RWPE2 (cell line): Measurements from ENCODE around the gene ALPP.

Experiments used
- ATAC-seq: fragments of 200-7000 bp; cut with Tn5 transposase; 3 replicates; pipeline ENCODE4 v1.9.1; 2021; ENCODE audit warnings: low read depth
- DNase-seq: peaks from one replicate; pipeline ENCODE4 v3.0.0-alpha.2; 2020; ENCODE audit warnings: low spot score
- H3K27ac ChIP-seq: fragments of 450-650 bp; 2 replicates; pipeline ENCODE4 v1.5.1; 2017; ENCODE audit warnings: mild to moderate bottlenecking; ENCODE audit not compliant: poor library complexity, severe bottlenecking
- H3K27me3 ChIP-seq: fragments of 250-450 bp; sonication (Bioruptor Pico); 2 replicates; pipeline ENCODE4 v1.5.1; 2021; ENCODE audit warnings: mild to moderate bottlenecking, moderate library complexity; ENCODE audit not compliant: insufficient read depth, poor library complexity, severe bottlenecking
- H3K36me3 ChIP-seq: fragments of 250-450 bp; sonication (Bioruptor Pico); 2 replicates; pipeline ENCODE4 v1.5.1; 2020; ENCODE audit warnings: low read depth, mild to moderate bottlenecking, moderate library complexity
- H3K4me1 ChIP-seq: fragments of 250-450 bp; sonication (Bioruptor Pico); 2 replicates; pipeline ENCODE4 v1.5.1; 2021; ENCODE audit warnings: mild to moderate bottlenecking, moderate library complexity; ENCODE audit not compliant: insufficient read depth, poor library complexity, severe bottlenecking
- H3K4me3 ChIP-seq: fragments of 250-450 bp; sonication (Bioruptor Pico); 2 replicates; pipeline ENCODE4 v1.5.1; 2021; ENCODE audit warnings: mild to moderate bottlenecking, moderate library complexity; ENCODE audit not compliant: severe bottlenecking
- H3K9me3 ChIP-seq: fragments of 250-450 bp; sonication (Bioruptor Pico); 2 replicates; pipeline ENCODE4 v1.5.1; 2021; ENCODE audit warnings: mild to moderate bottlenecking, moderate library complexity; ENCODE audit not compliant: severe bottlenecking
- TF ChIP-seq, protein P1 (sequence below): fragments of 450-650 bp; IDR thresholded peaks from one replicate; pipeline ENCODE4 v1.5.1; 2017; ENCODE audit warnings: mild to moderate bottlenecking, moderate library complexity; ENCODE audit not compliant: poor library complexity, severe bottlenecking

Gene ALPP

DNA sequence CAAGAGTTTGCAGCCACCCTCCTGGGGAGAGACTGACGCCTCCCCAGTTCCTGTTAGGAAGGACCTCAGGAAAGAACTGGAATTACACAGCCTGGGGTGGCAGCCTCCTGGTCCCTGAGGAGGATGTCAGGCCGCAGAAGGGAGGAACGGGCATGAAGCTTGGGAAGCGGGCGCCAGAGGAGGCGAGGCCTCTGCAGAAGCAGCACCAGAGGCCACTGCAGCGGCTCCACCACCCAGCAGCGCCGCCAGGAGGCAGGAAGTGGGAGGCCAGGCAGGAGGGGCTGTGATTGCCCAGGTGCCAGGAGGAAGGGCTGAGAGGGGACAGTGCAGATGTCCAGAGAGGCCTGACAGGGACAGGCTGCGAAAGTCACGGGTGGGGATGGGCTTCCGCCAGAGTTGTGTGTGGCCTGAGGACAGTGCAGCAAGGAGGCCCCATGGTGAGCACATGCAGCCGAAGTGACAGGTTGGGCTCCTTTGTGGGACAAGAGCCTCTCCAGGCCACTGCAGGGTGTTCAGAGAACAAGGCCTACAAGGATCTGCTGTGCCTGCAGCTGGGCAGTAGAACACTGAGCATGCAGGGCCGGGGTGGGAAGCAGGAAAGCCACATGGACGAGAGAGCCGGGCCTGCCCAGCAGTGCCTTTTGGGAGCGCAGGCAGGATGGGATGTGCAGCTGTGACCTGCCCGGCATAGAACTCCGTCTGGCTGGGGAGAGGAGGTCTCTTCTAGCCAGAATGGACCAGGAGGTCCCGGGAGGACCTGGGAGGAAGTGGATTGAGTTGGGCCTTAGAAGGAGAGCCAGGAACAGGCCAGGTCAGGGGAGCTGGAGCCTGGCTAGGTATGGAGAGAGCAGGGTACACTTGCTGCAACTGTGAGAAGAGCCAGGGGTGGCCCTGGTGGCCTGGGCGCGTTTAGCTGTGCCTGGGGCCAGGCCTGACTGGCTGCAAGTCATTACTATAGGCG is 39.1 kb upstream of the ALPP start:
- no peaks in the 10 kb centered on the region for H3K9me3 ChIP-seq
- H3K27ac ChIP-seq = no peak overlapping the region
- ATAC-seq (no peak), DNase-seq (peak; percentile 42)
- no peaks in the 10 kb centered on the region for H3K36me3 ChIP-seq
- H3K4me1 ChIP-seq = no peaks in the 10 kb centered on the region
- TF ChIP-seq, protein P1, sequence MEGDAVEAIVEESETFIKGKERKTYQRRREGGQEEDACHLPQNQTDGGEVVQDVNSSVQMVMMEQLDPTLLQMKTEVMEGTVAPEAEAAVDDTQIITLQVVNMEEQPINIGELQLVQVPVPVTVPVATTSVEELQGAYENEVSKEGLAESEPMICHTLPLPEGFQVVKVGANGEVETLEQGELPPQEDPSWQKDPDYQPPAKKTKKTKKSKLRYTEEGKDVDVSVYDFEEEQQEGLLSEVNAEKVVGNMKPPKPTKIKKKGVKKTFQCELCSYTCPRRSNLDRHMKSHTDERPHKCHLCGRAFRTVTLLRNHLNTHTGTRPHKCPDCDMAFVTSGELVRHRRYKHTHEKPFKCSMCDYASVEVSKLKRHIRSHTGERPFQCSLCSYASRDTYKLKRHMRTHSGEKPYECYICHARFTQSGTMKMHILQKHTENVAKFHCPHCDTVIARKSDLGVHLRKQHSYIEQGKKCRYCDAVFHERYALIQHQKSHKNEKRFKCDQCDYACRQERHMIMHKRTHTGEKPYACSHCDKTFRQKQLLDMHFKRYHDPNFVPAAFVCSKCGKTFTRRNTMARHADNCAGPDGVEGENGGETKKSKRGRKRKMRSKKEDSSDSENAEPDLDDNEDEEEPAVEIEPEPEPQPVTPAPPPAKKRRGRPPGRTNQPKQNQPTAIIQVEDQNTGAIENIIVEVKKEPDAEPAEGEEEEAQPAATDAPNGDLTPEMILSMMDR = no peak
- H3K4me3 ChIP-seq = no peak overlapping the region
- H3K27me3 ChIP-seq = peaks cover 5% of the 10 kb centered on the region

DNA sequence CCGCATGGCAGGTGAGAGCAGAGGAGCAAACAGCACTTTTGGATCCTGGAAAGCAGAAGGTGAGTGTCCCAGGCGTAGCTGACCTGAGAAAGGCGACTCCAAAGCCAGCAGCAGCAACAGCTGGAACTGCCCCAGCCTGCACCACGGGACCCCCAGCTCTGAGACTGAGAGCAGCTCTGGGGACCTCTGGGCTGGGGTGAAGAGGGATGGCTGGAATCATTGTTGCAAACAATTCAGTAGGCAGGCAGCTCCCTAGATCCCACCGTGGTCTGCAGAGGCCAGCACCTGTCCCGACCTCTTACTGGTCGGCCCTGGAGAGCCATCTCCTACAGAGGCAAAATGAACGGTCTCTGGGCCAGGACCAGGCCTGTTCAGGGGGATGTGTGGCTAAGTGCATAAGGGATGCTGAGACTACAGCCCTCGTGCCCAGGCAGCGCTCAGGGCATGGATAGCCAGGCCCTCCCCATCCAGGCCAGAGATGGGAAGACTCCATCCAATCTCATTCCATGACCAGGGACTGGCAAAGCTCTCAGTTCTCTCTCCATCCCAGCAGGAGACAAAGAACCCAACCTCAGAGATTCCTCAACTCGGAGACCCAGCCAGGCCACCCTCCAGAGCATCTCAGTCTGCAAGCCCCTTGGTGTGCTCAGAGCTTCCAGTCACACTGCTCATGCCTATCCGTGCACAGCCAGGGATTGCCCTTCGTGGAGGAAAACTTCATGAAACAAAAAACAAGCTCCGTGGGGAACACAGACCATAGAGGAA is 38.2 kb upstream of the ALPP start:
- Histone ChIP-seq H3K27me3 (peaks cover 5% of the 10 kb centered on the region), H3K36me3 (no peaks in the 10 kb centered on the region), H3K4me1 (no peaks in the 10 kb centered on the region), H3K9me3 (no peaks in the 10 kb centered on the region), H3K4me3 (no peak overlapping the region), H3K27ac (no peak overlapping the region)
- no peak for ATAC-seq
- TF ChIP-seq, protein P1 = no peak
- DNase-seq = peak; percentile 29

DNA sequence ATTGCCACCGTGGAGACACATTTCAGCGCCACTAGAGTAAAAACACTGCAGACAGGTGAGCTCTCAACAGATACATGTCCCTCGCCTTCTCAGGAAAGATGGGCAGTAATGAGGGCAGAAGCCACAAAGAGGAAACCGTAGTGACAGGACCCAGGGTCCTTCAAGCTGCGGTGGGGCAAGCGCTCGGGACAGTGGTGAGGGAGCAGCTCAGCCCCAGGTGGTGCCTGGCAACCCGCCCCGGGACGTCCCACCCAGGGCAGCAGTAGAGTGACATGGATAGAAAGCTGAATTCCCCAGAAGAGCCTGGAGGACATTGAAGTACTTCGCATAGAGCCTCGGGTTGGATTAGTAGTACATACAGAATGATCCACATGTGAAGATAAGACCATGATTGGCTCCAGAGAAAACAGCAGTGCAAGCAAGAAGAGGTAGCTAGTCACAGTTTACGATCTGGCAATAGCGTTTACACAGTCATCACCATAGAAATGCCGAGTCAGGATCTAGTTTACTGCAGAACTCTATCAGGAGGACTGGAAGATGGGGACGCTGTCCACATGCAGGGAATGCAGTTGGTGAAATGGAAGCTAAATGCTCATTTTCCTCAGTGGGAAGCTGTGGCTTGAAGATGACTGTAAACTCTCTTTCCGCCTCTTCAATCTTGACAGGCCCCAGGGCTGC is 37.4 kb upstream of the ALPP start:
- no peak for ATAC-seq

DNA sequence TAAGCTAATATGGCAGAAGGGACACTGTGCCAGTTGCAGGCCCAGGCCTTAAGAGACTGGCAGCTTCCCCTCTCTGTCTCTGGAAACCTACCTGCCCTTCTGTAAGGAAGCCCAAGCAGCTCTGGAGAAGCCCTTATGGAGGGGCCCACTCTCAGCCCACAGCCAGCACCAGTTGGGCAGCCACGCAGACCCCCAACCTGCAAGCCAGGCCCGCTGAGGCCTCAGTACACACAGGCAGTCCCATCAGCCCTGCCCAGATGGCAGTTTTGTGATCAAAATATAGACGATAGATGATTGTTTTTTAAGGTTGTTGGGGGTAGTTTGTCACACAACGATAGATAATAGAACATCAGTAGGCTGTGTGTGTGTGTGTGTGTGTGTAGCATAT is 36.8 kb upstream of the ALPP start:
- ATAC-seq = no peak

More for the DNA sequence above, 37.4 kb upstream of the ALPP start:
- Histone ChIP-seq H3K4me3 (no peak overlapping the region), H3K4me1 (no peaks in the 10 kb centered on the region), H3K27me3 (peaks cover 5% of the 10 kb centered on the region), H3K36me3 (no peaks in the 10 kb centered on the region), H3K9me3 (no peaks in the 10 kb centered on the region), H3K27ac (no peak overlapping the region)
- TF ChIP-seq, protein P1 = no peak
- DNase-seq = peak; percentile 32

More for the DNA sequence above, 36.8 kb upstream of the ALPP start:
- Histone ChIP-seq H3K27me3 (peaks cover 5% of the 10 kb centered on the region), H3K4me1 (no peaks in the 10 kb centered on the region), H3K4me3 (no peak overlapping the region), H3K36me3 (no peaks in the 10 kb centered on the region), H3K27ac (no peak overlapping the region), H3K9me3 (no peaks in the 10 kb centered on the region)
- DNase-seq = peak; percentile 19
- TF ChIP-seq, protein P1 = no peak
